HG03159 (cell line): Measurements from ENCODE around the gene LRMDA.

ENCODE experiments used
- ATAC-seq: cut with Tn5 transposase; IDR thresholded peaks from one replicate; pipeline ENCODE4 v1.9.1; 2021; ENCODE audit warnings: mild to moderate bottlenecking, moderate library complexity; ENCODE audit not compliant: unreplicated experiment

The LRMDA gene

GRCh38 chr10:76002262-76002854, 570.9 kb downstream of the LRMDA start:
- ATAC-seq = no peak

DNA sequence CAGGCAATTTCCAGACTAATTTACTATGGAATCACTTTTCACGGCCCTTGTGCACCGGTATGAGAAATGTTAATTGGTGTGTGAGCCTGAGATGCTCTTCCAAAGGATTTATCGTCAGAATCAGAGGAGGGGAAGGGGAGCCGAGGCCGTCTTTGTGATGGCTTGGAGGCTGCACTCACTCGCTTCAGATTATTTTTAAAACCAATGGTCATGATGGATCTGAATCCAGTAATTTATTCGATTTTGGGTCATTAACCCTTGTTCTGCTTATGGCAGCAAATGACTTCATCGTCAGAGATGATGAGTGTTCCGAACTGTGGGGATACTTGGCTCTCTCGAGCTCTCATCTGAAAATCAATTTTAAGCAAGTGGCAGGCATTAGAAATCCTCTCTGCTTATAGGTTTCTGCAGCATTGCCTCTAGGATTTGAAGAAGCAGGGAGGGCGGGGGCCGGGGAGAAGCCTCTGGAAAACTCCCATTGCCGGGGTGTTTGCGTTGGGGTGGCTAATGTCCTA, 576.3 kb downstream of the LRMDA start:
- no peak for ATAC-seq

DNA sequence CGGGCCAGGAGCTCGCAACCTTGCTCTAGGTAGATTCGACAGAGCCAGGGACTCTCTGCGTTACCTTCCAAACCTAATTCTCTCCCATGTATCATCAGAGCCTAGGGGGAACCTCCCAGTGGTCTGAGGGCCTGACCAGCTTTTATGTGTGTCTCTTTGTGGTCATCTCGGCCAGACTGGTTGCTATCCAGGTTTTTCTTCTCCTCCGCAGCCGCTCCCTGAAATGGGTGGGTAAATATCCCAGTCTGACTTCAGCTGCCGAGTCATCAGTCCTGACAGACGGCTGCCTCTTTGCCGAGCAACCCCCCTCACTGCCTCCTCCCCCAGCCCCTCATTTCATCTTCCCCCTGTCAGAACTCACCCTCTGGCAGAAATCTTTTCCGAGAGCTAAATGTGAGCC, 578.1 kb downstream of the LRMDA start:
- no peak for ATAC-seq

GRCh38 chr10:76010703-76011102, 579.3 kb downstream of the LRMDA start:
- no peak for ATAC-seq

- ATAC-seq = no peak
These were observed 581.4 kb downstream of the LRMDA start for GRCh38 chr10:76012716-76013327.

DNA sequence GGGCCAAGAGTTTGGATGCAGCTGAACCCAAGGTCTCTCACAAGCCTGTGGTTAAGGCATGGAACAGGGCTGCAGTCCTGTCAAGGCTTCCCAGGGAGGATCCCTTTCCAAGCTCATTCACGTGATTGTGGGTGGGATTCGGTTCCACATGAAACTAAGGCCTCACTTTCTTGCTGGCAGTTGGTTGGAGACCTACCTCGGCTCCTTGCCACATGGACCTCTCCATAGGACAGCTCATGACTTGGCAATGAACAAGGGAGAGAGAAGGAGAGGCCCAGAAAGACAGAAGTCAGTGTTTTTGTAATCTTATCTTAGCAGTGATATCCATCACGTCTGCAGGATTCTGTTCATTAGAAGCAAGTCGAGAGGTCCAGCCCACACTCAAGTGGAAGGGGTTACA, 583.8 kb downstream of the LRMDA start:
- no peak for ATAC-seq

DNA sequence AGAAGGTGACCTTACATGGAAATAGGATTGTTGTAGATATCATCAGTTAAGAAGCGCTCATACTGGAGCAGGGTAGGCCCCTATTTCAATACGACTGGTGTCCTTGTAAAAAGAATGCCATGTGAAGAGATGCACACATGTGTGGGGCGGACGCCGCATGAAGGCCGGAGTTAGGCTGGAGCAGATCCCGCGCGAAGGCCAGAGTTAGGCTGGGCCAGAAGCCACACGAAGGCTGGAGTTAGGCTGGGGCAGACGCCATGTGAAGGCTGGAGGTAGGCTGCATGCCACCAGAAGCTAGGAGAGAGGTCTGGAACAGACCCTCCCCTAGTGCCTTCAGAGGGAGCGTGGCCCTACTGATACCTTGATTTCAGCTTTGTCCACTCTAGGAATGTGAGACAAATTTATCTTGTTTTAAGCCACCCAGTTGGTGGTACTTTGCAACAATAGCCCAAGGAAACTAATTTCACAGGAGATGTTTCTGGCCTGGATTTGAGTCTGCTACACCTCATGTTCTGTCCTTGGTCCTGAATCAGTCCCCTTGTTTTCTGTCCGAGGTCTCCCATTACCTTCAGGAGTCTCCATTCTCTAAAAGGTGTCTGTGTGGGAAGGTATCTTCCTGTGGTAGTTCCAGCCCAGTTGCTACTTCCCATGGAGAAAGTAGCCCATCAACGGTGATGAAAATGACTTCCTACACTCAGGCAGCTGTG, 585.8 kb downstream of the LRMDA start:
- ATAC-seq = no peak

DNA sequence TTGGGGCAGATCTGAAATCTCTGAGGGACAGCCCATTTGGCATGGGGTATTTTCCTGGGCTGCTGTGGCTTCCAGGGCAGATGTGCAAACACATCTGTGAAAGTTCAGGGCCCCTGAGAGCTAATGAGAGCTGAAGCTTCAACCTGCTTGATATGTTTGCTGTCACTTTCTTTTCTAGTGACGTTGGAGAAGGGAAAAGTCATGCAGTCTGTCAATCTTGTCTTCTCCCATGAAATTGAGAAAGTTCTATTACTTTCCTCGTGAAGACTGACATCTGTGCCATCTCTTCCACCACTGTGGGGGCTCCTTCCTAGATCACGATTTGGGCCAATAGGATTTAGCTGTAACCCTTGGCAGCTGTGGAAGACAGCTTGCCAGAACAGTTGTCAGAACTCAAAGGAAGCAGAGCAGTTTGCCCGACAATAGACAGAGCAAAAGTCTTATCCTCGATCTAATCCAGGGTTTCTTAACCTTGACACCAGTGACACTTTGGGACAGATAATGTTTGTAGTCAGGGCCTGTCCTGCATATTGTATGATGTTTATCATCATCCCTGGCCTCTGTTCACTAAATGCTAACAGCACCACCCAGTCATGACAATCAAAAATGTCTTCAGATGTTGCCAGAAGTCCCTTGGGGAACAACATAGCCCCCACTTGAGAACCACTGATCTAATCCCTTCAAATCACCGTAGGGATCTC, 586.5 kb downstream of the LRMDA start:
- no peak for ATAC-seq

DNA sequence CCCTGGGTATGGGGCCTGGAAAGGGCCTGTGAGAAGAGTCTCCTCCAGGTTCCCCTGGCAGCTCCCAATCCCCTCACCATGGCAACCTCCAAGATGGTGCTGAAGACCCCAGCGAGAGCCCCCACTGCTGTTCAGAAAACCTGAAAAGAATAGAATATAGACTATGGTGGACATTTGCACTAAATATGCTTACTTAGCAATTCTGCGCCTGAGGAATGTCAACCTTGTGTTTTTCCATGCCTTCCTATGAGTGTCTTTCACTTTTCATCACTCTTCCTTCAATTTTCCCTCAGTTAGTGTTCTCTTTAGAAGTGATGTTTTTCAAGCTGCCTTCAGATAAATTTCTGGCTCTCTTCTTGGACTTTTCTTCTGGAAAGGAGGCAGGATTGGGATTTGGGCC, 589.2 kb downstream of the LRMDA start:
- no peak for ATAC-seq

- no peak for ATAC-seq
These were observed 590.0 kb downstream of the LRMDA start for GRCh38 chr10:76021398-76021797.

DNA sequence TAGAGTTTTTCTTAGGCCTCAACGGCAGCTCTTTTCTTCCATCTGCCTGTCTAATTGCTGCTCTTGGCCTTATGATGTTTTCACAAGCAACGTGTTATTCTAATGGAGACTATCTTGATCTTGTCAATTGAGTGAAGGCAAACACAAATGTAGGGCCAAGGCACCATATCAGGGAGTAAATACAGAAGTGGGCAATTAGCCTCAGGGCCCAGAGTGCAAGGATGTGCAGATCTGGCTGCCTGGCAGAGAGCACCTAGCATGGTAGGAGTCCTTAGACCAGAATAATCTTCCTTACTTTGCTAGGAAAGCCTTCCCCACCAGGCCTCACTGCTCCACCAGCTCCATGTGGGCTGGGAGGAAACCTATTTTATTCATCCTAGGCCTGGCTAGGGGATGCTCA, 590.9 kb downstream of the LRMDA start:
- ATAC-seq = no peak

DNA sequence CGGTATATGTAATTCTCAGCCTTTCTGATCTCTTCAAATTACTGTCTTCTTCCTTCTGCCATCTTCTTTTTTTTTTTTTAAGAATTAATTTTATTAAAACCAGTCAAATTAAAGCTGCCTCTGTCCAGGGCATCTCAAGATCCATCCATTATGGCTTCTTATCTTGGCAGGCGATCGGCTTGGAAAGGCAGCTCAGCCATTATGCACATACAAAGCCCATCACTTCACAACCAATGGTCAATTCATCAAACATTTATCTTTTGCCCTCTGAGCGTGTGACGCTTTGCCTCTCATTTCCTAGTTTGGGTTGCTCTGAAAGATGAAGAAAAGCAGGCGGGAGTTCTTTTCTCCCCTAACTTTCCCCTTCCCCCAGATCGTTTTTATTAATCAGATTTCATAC, 591.6 kb downstream of the LRMDA start:
- no peak for ATAC-seq

GRCh38 chr10:76024460-76025123, 593.2 kb downstream of the LRMDA start:
- ATAC-seq = no peak

GRCh38 chr10:76025124-76025477, 593.7 kb downstream of the LRMDA start:
- no peak for ATAC-seq

DNA sequence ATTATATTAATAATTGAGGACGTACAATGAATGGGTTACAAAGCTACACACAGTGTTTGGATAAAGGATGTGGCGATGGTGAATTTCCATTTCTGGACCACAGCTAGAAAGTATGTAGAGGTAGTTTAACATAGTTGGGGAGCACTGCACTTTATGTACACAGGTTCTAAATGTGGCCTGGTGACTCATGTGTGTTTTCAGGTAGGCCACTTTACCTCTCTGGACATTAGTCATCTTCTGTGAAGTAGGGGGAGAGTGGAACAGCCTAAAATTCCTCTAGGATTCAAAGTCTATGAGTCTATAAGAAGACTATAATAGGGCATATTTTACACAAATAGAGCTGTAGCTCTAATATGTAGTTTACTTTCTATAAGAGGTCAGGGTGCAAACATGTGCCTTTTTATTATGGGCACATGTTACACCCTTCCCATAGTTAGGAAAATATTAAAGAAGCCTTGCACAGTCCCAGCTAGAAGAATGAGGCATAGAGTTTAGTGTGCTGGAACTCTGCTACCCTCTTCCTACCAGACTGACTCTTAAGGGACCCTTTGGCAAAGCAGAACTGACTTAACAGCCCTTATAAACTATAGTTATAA, 594.9 kb downstream of the LRMDA start:
- ATAC-seq = no peak

DNA sequence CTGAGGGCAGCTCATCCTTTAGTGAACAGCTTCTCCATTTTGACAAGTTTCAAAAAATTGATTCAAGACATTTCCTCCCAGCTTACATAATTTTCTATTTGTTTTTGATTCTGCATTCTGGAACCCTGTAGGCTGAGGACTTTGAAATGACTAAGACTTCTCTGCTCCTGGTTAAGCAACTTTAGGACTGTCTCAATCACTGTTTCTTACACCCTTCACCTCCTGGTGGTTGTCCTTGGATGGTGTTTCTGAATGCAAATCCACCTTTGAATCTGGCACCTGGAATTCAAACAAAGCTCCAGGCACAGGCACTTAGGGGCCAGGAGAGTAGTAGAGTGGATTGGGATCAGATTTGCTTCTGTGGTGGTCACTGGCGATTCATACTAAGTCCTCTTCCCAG, 595.5 kb downstream of the LRMDA start:
- no peak for ATAC-seq

DNA sequence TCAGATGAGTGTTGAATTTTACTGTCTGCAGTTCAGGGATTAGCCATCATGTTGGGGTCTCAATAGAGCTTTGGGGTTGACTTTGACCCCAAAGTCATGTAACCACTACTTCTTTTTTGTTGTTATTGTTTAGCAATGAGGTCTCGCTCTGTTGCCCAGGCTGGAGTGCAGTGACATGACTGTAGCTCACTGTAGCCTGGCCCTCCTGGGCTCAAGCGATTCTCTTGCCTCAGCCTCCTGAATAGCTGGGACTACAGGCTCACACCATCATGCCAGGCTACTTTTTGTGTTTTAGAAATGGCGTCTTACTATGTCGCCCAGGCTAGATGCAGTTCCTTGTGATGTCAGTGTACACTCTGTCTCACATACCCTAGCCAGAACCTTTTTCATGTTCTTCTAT, 598.4 kb downstream of the LRMDA start:
- ATAC-seq = no peak

DNA sequence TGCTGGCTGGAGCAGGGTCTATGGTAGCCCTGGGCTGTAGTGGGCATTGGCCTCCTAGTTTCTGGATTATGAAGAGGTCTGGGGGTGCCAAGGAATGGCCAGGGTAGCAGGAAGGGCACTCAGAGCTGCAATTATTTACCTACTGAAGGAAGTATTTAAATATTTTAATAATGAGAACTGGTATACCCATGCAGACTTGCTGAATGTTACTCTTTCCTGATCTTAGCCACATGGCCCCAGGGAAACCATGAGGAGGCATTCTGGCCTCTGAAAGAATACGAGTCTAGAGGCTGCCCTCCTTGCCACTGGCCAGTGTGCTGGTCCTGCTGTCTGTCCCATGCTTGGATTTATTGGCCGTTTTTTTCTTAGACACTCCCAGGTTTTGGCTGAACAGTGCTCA, 599.7 kb downstream of the LRMDA start:
- no peak for ATAC-seq

DNA sequence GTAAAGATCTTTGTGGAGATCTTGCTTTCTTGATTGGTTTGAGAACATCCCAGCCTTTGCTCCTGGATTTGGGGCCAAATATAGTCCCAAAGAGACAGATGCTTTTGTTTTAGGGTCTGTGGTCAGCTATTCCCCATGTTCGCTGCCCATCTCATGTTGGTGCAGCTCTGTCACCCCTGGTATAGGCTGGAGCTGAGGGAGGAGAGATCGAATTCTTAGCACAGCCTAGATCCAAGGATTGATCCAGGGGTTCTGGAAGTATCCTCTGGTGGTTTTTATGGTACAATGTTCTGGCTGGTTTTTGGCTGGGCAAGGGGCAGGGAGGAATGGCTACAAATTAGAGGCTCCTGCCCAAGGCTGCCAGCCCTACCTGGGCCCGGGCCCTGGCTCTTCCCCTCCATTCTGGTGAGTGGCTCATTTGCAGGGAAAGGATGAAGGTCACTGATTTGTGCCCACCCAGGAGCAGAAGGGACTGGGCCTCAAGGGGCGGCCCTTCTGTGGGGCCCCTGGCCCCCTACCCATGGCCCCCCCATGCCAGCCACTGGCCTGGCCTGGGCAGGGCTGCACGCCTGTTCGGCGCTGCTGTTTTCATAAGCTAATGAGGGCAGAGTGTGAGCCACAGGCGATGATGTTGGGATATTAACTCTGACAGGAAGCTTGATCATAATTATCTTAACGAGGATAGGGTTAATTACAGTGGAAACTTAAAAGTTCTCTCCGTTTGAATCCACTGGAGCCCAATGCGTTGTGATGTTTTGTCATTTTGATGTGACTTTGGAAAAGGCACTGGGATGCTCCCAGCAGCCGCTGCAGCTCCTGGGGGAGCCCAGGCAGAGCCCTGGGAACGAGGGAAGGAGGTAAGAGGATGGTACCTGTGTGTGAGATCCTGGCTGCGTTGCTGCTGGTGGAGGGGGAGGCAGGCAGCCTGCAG, 600.6 kb downstream of the LRMDA start:
- ATAC-seq = no peak

DNA sequence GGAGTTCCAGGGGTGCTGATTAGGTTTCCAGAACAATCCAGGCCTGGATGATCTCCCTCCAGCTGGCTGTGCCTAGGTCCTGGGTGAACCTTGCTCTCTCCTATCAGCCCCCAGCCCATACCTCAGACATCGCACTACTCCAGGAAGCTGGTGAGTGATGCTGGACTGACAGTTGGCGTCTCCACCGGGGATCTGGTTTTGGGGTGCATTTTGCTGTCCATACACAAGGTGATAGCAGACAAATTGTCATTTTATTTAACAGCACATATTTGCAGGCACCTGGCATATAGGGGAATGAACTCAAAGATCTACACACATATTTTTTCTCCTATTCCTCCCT, 601.2 kb downstream of the LRMDA start:
- ATAC-seq = no peak
